Osteocyte (in vitro differentiated cells): Measurements from ENCODE around the gene HTRA2. TPM values are rescaled to one million over a fixed set of nuclear protein-coding genes. Genes with fewer than 3 reads are reported as not detected.
"Not testable (repeated sequence)": the region's sequence is repeated elsewhere in the genome, so short reads cannot be mapped to it uniquely, and the experiment has no call there.

Source experiments
- DNase-seq: peaks from one replicate; pipeline ENCODE4 v3.0.0; 2021; ENCODE audit warnings: mixed read lengths; ENCODE audit not compliant: unreplicated experiment; ENCODE audit errors: extremely low spot score
- H3K27ac Mint-ChIP-seq: one replicate; pipeline ENCODE4 v1.8.0; 2021; ENCODE audit warnings: mild to moderate bottlenecking, mixed read lengths; ENCODE audit not compliant: unreplicated experiment
- H3K27me3 Mint-ChIP-seq: one replicate; pipeline ENCODE4 v1.8.0; 2021; ENCODE audit warnings: mixed read lengths; ENCODE audit not compliant: unreplicated experiment
- H3K36me3 Mint-ChIP-seq: one replicate; pipeline ENCODE4 v1.8.0; 2021; ENCODE audit warnings: mixed read lengths; ENCODE audit not compliant: unreplicated experiment
- H3K4me1 Mint-ChIP-seq: one replicate; pipeline ENCODE4 v1.8.0; 2021; ENCODE audit warnings: mixed read lengths; ENCODE audit not compliant: unreplicated experiment
- H3K4me3 Mint-ChIP-seq: one replicate; pipeline ENCODE4 v1.8.0; 2021; ENCODE audit warnings: mild to moderate bottlenecking, moderate library complexity, mixed read lengths; ENCODE audit not compliant: unreplicated experiment
- H3K9me3 Mint-ChIP-seq: one replicate; pipeline ENCODE4 v1.8.0; 2021; ENCODE audit warnings: mixed read lengths; ENCODE audit not compliant: unreplicated experiment
- CTCF ChIP-seq: fragments of 200-600 bp; sonication (generic); IDR thresholded peaks from 2 replicates; pipeline ENCODE4 v1.5.0; 2021; ENCODE audit warnings: antibody characterized with exemption, mild to moderate bottlenecking, moderate library complexity
- long read RNA-seq: library from polyadenylated mRNA; unstranded; transcript quantifications from one replicate; pipeline ENCODE4 v2.0.0, GENCODE V29; 2021
- total RNA-seq: library from RNA; stranded (reverse); gene quantifications from 2 replicates; pipeline ENCODE4 v1.2.1, GENCODE V29; 2021

Gene HTRA2
- total RNA-seq = 32.0 and 32.3 TPM in 2 replicates
- long read RNA-seq, partial matches to known transcripts = 4 of 10 reads
- long read RNA-seq, other reads (novel, unspliced or antisense) = 5 of 10 reads

GRCh38 chr2:74529357-74530238 is at the start of gene HTRA2, which contains the start of gene AUP1:
HTRA2 (plus strand) TSS chr2:74529933; CDS start chr2:74530007, 74 bp downstream.
AUP1 (minus strand) TSS chr2:74529706; CDS start chr2:74529629, 77 bp downstream.
- peak; percentile 99 for DNase-seq
- H3K27ac Mint-ChIP-seq = peak within 1 kb of the TSS; percentile 91
- H3K9me3 Mint-ChIP-seq = no peaks in the 10 kb centered on the region
- TF ChIP-seq CTCF = no peak
- peaks cover 19% of the 10 kb centered on the region for H3K36me3 Mint-ChIP-seq
- no peaks in the 10 kb centered on the region for H3K27me3 Mint-ChIP-seq
- H3K4me3 Mint-ChIP-seq = peak within 1 kb of the TSS; percentile 95
- H3K4me1 Mint-ChIP-seq = peaks cover 28% of the 10 kb centered on the region

- Mint-ChIP-seq H3K4me3 (peak overlapping the region; percentile 99), H3K27ac (no peak overlapping the region)
- DNase-seq = no peak
These were observed 48.3 kb upstream of the HTRA2 start for GRCh38 chr2:74481431-74481830.

GRCh38 chr2:74481961-74482800 is 47.6 kb upstream of the HTRA2 start:
- H3K27ac Mint-ChIP-seq = peak overlapping the region; percentile 99
- H3K9me3 Mint-ChIP-seq = no peaks in the 10 kb centered on the region
- peaks cover 16% of the 10 kb centered on the region for H3K36me3 Mint-ChIP-seq
- peak overlapping the region; percentile 99 for H3K4me3 Mint-ChIP-seq
- no peak for TF ChIP-seq CTCF
- H3K4me1 Mint-ChIP-seq = peaks cover 30% of the 10 kb centered on the region
- no peaks in the 10 kb centered on the region for H3K27me3 Mint-ChIP-seq
- no peak for DNase-seq

More at GRCh38 chr2:74481431-74481830, 48.3 kb upstream of the HTRA2 start:
- peaks cover 16% of the 10 kb centered on the region for H3K36me3 Mint-ChIP-seq
- H3K27me3 Mint-ChIP-seq = no peaks in the 10 kb centered on the region
- no peak for TF ChIP-seq CTCF
- H3K9me3 Mint-ChIP-seq = no peaks in the 10 kb centered on the region
- peaks cover 30% of the 10 kb centered on the region for H3K4me1 Mint-ChIP-seq

GRCh38 chr2:74482801-74483674 is 46.7 kb upstream of the HTRA2 start, which contains the start of the genes CCDC142 and TTC31:
CCDC142 (minus strand) TSS chr2:74482998; CDS start chr2:74482837, 161 bp downstream.
TTC31 (plus strand) TSS chr2:74483081; CDS start chr2:74483096, 15 bp downstream.
- H3K9me3 Mint-ChIP-seq = no peaks in the 10 kb centered on the region
- peak within 1 kb of the TSS; percentile 99 for H3K4me3 Mint-ChIP-seq
- peaks cover 30% of the 10 kb centered on the region for H3K4me1 Mint-ChIP-seq
- peak within 1 kb of the TSS; percentile 99 for H3K27ac Mint-ChIP-seq
- H3K27me3 Mint-ChIP-seq = no peaks in the 10 kb centered on the region
- peak; percentile 96 for DNase-seq
- TF ChIP-seq CTCF = peak; percentile 97
- H3K36me3 Mint-ChIP-seq = peaks cover 16% of the 10 kb centered on the region

GRCh38 chr2:74483675-74484164 is 46.0 kb upstream of the HTRA2 start:
- Mint-ChIP-seq H3K27ac (peak overlapping the region; percentile 99), H3K4me1 (peaks cover 30% of the 10 kb centered on the region), H3K4me3 (peak overlapping the region; percentile 99), H3K36me3 (peaks cover 16% of the 10 kb centered on the region)
- DNase-seq, H3K27me3 Mint-ChIP-seq, H3K9me3 Mint-ChIP-seq: not testable (repeated sequence)
